Erythroblast (primary cell): ENCODE data around the gene MEGF11.

Source experiments
- DNase-seq, 2 experiments: peaks; one replicate each; lab custom pipeline; 2025; lab: John Stamatoyannopoulos, UW
- GATA1 ChIP-seq: IDR thresholded peaks from 2 replicates; pipeline ENCODE4 v1.6.1; 2011; ENCODE audit warnings: low read depth, mild to moderate bottlenecking, control low read depth, low read length, moderate library complexity
- POLR2A ChIP-seq: IDR thresholded peaks from 2 replicates; pipeline ENCODE4 v1.6.1; 2011; ENCODE audit warnings: mild to moderate bottlenecking, low read length

MEGF11 gene

DNA sequence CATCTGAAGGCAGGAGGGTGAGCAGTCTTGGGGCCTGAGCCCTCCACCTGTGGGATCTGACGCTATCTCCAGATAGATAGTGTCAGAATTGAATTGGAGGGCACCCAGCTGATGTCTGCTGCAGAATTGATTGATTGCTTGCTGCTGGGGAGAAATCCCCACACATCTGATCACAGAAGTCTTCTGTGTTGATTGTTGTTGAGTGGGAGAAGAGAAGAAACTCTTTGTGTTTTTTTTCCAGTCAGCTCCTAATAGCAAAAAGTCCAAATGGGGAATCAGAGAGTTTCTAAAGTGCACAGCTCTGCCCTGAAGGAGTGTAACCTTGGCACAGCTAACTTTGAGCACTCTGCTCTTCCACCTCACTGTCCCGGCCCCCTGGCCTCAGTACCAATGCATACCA is 318.2 kb downstream of the MEGF11 start:
- no peak for DNase-seq
- TF ChIP-seq POLR2A (no peak), GATA1 (no peak)

GRCh38 chr15:65931221-65931620 is 322.3 kb downstream of the MEGF11 start:
- no peak for DNase-seq
- TF ChIP-seq POLR2A: no peak
- no peak for TF ChIP-seq GATA1

DNA sequence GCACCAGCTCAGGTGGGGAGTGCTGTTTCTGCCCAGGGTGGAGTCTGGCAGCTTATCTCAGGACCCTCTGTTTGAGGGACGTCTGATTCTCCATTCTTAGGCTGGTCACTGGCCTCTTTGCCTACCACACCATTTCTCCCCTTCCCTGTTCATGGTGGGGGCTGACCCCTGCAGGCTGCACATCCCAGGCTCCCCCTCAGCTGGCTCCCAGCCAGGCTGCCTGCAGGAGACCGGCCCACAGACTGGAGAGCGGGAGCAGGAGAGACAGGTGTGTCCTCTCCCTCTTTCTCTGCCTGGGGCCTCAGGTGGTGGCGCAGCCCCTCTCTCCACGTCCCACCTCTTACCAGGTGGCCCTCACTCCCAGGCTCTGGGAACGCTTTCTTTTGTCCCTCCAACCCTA is 323.4 kb downstream of the MEGF11 start:
- TF ChIP-seq POLR2A: no peak
- DNase-seq: no peak

GRCh38 chr15:65929573-65929972 is 324.0 kb downstream of the MEGF11 start:
- no peak for DNase-seq
- TF ChIP-seq POLR2A: no peak
- TF ChIP-seq GATA1: no peak

DNA sequence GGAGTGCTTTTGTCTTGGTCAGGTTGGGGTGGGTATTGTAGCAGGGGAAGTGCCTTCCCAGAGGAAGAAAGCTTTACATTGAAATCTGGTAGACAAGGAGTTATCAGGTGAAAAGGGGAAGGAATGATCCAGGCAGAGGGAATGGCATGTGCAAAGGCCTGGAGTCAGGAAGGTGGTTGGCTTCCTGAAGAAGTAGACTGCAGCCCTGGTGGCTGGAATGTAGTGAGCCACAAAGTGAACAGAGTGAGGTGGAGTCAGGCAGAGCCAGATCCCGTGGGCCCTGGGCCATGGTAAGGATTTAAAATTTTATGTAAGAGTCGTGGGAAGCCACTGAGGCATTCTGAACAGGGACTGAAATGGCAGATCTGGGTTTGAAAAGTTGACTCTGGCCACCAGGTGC is 326.0 kb downstream of the MEGF11 start:
- TF ChIP-seq POLR2A: no peak
- TF ChIP-seq GATA1: no peak
- no peak for DNase-seq

GRCh38 chr15:65926899-65927298 is 326.7 kb downstream of the MEGF11 start:
- no peak for TF ChIP-seq POLR2A
- no peak for TF ChIP-seq GATA1
- no peak for DNase-seq

DNA sequence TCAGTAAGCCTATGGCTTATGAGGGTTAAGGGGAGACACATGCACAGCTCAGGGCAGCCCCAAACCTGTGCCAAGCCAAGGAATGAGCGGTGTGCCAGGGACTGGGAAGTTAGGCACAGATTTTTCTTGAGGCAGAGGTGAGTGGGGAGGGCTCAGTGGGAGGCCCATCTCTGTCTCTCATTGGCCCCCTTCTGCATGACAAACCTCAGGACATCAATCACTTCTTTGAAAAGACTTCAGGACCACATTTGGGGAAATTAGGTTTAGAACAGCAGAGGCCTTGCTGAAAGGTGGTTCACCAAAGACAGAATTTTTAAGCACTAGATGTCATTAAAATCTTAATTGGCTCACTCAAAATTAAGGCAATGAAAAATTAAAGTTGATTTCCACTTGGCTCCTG is 327.1 kb downstream of the MEGF11 start:
- no peak for DNase-seq
- TF ChIP-seq GATA1 (no peak), POLR2A (no peak)

- TF ChIP-seq POLR2A: no peak
- no peak for TF ChIP-seq GATA1
- DNase-seq: no peak
Measured at GRCh38 chr15:65925338-65925737, 328.2 kb downstream of the MEGF11 start.

GRCh38 chr15:65924004-65924403 is 329.5 kb downstream of the MEGF11 start:
- no peak for DNase-seq
- TF ChIP-seq GATA1: no peak
- no peak for TF ChIP-seq POLR2A

GRCh38 chr15:65923264-65923663 is 330.3 kb downstream of the MEGF11 start:
- DNase-seq: no peak
- TF ChIP-seq GATA1 (no peak), POLR2A (no peak)

GRCh38 chr15:65922621-65923020 is 330.9 kb downstream of the MEGF11 start:
- no peak for TF ChIP-seq GATA1
- no peak for TF ChIP-seq POLR2A
- no peak for DNase-seq

DNA sequence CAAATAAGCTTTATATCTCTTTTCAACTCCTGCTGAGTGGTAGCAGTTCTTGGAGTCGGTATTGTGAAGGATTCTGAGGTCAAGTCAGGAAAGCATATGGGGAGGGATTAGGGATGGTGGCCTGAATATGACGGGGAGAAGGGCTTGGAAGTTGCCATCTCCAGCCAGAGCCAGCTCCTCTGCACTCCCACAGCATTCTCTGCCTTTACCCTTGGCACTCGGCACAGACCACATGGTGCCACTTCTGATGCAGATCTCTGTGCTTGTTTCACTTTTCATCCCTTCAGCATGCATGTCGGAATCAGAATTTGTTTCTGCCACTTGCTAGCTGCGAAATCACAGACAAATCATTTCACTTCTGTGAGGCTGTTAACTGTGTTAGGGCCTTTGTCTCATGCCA is 331.8 kb downstream of the MEGF11 start:
- no peak for DNase-seq
- TF ChIP-seq GATA1 (no peak), POLR2A (no peak)

DNA sequence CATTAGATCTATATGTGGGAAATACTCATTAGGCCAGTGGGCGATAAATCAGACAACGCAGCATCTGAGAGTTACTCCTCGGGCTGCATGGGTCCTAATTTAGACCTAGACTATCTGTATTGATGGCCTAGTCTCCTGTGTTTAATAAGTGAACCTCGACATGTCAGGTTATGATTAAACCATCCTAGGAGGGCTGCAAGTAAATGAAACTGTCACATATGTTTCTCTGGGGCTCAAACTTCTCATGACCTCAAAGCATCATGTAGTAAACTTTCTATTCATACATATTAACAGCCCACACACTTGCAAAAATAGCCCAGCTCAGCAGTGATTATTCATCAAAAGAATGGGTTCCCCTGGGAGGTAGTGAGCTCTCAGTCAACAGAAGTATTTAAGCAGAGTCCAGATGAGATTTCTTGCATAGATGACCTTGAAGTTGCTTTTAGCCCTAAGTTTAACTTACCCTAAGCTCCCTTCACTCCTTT is 332.7 kb downstream of the MEGF11 start:
- no peak for DNase-seq
- TF ChIP-seq POLR2A (no peak), GATA1 (no peak)

DNA sequence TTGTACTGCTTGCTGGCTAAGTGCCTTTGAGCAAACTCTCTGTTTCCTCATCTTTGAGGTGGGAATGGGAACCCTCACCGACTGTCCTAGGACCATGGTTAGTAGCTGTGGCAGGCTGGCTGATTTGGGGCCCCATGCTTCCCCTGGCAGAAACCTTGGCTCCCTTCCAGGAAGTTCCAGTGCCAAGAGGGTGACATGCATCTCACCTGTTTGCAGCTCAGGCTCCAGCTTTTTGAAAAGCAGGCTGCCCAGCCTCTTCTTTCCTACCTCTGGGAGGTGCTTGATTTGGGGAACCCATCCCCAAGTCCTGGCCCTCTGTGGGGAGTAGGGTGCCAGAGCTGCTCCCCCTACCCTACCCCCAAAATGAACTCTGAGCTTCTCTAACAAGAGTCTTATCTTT is 333.4 kb downstream of the MEGF11 start:
- TF ChIP-seq GATA1: no peak
- TF ChIP-seq POLR2A: no peak
- DNase-seq: no peak

DNA sequence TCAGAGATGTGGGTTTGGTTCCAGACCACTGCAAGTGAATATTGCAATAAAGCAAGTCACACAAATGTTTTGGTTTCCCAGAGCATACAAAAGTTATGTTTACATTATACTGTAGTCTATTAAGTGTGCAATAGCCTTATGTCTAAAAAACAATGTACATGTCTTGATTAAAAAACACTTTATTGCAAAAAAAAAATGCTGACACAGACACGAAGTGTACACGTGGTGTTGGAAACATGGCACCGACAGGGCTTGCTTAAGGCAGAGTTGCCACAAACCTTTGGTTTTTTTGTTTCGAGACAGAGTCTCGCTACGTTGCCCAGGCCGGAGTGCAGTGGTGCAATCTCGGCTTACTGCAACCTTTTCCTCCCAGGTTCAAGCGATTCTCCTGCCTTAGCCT is 334.2 kb downstream of the MEGF11 start:
- TF ChIP-seq POLR2A (no peak), GATA1 (no peak)
- no peak for DNase-seq

GRCh38 chr15:65918945-65919344 is 334.6 kb downstream of the MEGF11 start:
- DNase-seq: no peak
- no peak for TF ChIP-seq GATA1
- no peak for TF ChIP-seq POLR2A
